HG03095 (cell line): ENCODE measurements around the gene ELL2.
"Not testable (repeated sequence)": the region's sequence is repeated elsewhere in the genome, so short reads cannot be mapped to it uniquely, and the experiment has no call there.

ENCODE experiments used
- ATAC-seq: cut with Tn5 transposase; IDR thresholded peaks from one replicate; pipeline ENCODE4 v1.9.1; 2021; ENCODE audit warnings: moderate library complexity; ENCODE audit not compliant: unreplicated experiment

ELL2 gene

DNA sequence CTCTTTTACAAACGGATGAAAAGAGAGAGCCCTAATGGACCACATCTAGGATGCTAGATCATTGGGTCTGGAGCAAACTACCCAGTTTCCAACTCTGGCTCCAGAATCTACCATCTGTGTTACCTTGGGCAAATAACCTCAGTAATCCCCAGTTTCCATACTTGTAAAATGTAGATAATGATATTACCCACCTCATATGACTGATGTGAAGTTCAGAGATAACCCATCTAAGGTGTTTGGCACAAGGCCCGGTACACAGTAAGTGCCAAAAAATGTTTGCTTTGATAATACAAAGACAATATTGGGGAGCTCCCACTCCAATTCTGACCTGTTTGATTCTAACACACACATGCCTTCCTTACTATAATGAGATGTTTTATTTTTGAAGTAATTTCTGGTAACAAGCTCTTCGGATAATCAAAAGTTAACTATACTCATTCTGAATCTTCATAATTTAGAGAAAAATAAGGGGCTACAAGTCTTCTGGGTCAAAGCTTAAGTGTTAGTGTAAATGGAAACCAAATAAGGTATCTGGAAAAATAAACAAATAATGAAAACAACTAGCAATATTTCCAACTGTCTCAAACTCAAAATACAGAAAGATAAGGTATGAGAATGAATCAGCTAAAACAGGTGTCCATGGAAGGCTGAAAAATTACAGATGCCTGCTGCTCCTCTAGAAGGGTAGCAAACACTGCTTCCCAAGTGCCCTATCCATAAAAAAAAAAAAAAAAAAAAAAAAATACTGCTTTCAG, 30.4 kb downstream of the ELL2 start:
- no peak for ATAC-seq

DNA sequence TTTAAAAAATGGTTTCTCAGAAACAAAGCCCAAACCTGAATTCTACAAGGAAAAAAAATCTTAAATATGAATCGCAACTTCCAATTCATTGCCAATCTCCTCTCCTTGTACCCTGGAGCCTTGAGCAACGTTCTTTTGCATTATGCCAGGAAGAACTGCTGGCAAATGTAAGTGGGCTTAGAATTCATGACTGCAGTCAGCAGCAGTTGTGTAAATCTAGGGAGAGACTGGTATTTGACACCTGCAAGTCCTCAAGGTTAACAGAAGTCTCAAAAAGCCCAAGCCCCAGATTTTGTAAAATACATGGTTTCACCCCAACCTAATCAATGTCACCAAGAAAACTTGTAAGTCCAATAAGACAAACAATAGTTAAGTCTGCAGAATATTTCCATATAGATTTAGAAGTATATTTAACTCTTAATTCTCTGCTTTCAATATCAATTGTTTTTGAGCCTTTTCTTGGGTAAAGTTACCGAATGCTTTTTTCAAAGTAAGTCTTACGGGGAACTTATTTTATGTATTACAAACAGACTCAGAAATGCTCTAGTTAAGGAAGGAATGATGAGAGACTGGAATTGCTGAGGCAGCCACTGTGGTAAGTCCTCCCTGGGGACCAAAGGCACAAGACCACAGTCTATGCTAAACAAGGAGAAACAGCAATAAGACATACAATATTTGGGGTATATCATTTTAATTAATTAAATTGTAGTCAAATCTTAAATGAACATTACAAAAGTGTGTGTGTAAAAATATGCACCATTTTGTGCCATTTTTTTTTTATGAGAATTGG, 31.3 kb downstream of the ELL2 start:
- ATAC-seq: no peak

GRCh38 chr5:95928724-95929253, 32.9 kb downstream of the ELL2 start:
- ATAC-seq: no peak

DNA sequence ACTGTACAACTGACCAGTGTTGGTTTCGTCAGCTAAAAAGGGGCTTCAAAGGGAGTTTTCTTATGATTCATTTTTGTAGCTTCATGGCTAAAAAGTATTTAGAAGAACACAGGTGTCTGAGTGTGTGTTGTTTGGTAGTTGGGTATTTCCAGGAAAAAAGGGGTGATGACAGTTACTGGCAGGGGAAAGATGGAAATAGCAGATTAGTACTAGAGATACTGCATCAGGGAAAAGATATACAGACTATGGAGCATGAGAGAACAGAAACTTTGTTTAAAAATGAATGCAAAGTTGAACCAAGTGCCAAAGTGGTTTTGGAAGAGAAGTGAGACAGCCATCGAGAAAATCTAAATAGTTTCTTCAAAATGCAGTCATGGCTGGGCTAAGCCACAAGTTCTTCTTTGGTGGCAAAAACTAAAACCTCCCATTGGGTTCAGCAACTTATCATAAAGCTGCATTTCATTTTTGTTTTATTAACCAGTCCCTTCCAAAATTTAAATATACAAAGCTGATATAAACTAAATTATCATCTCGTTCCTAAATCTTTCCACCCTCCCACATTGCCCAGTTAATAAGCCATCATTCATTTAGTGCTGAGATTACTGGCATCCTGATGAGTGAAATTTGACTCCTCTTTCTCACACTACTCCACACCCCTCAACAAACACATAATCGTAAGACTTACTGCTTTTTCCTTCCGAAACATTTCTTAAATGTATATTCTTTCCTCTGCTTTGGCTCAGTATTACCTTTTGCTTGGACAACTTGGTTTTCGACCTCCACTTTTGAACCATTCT, 33.5 kb downstream of the ELL2 start:
- peak; percentile 53 for ATAC-seq

DNA sequence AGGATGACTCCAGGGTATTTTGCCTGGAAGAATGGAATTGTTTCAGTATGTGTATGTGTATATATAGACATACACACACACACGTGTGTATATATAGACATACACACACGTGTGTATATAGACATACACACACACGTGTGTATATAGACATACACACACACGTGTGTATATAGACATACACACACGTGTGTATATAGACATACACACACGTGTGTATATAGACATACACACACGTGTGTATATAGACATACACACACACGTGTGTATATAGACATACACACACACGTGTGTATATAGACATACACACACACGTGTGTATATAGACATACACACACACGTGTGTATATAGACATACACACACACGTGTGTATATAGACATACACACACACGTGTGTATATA, 34.4 kb downstream of the ELL2 start:
- ATAC-seq: not testable (repeated sequence)

GRCh38 chr5:95925939-95926338, 35.7 kb downstream of the ELL2 start:
- peak; percentile 54 for ATAC-seq

GRCh38 chr5:95925378-95925744, 36.3 kb downstream of the ELL2 start:
- ATAC-seq: no peak

DNA sequence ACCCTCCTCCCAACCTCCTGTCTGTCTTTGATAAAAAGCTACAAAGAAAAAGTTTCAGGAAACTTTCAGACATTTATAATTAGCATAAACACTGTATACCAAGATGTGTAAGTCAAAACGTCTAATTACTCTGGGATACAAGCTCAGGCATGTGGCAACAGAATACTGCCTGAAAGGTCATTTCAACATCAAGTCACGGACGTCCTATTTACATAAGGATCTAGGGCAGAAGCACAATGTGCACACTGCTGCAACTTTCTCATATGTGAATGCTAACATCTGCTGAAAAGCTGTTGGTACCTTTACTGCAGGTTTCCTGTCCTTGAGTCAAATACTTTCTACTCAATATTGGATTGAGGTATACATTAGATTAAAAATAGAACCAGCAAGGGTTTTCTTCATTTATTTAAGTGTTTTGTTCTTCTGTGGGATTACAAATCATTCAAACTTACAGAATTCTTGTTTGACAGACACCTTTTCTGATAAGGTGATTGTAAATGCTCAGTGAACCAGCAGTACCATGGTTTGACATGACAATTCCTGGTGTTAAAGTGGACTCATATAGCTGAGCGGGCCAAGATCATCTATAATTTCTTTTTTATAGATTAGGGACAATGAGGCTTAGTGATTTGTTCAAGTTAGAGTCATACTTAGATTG, 36.8 kb downstream of the ELL2 start:
- peak; percentile 19 for ATAC-seq

- ATAC-seq: peak; percentile 36
Measured at GRCh38 chr5:95923918-95924544, 37.6 kb downstream of the ELL2 start.

DNA sequence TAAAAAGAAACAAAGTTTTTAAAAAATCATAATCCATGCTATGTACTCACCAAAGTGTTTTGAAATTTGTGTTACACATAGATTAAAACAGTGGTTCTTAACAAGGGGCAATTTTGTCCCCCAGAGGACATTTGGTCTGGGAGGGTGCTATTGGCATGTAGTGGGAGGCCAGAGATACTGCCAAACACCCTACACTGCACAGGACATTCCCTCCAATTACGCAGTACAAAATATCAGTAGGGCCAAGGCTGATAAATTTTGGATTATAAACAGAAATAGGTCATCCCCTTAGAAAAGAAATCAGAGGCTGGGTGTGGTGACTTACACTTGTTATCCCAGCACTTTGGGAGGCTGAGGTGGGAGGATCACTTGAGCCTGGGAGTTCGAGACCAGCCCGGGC, 38.9 kb downstream of the ELL2 start:
- ATAC-seq: no peak

DNA sequence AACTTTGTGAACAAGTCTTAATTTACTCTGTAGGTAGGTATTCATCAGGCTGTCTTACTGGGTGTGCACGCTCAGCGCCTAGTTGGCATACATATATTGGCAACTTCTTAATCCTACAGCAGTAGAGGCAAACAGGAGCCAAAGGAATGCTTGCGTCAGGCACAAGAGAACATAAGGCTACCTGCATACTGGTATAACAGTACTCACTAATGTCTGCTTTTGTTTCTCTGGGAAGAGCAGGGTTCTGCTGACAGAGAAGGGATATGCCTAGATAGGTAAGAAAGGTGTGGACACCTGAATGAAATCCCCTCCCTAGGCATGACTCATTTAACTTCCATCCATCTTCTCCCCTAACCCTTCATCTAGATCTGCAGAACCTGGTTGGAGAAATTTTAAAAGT, 40.1 kb downstream of the ELL2 start:
- no peak for ATAC-seq

DNA sequence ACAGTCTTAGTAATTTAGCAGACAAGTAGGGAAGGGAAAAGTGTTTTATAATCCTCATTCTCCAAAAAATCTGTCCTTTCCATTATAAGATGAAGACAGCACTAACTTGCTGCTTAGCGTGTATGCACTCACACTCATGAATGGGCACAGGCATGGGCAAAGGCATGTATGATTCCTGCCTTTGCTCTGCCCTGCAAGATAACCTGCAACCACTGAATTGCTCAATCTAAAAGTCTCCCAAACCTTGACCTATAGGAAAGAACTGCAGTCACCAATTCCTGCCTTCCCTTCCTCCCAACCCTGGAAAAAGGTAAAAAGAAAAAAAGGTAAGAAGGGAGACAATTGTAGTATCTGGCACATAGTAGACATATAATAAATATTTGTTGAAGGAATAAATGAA, 40.8 kb downstream of the ELL2 start:
- ATAC-seq: no peak

- no peak for ATAC-seq
Measured at GRCh38 chr5:95919658-95920057, 42.0 kb downstream of the ELL2 start.

GRCh38 chr5:95918421-95919006, 43.1 kb downstream of the ELL2 start:
- no peak for ATAC-seq

- no peak for ATAC-seq
Measured at GRCh38 chr5:95917207-95917606, 44.4 kb downstream of the ELL2 start.

DNA sequence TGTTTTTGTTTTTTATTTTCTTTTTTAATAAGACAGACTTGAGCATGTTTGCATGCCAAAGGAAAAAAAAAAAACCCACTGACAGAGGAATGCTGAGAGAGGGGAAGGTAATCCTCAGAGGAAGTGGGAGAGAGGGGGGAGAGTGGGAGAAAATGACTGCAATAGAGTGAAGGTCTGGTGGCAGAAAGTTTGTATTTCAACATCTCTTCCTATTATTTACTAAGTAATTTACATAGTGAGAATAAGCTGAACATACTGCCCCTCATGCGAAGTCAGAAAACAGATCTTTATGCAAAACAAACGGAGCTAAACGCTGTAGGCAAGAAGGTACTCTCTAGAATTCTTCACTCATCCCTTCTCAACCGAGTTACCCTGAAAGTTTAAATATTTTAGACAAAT, 45.0 kb downstream of the ELL2 start:
- no peak for ATAC-seq

- peak; percentile 62 for ATAC-seq
Measured at GRCh38 chr5:95915999-95916686, 45.5 kb downstream of the ELL2 start.

- ATAC-seq: no peak
Measured at GRCh38 chr5:95913663-95914062, 48.0 kb downstream of the ELL2 start.

DNA sequence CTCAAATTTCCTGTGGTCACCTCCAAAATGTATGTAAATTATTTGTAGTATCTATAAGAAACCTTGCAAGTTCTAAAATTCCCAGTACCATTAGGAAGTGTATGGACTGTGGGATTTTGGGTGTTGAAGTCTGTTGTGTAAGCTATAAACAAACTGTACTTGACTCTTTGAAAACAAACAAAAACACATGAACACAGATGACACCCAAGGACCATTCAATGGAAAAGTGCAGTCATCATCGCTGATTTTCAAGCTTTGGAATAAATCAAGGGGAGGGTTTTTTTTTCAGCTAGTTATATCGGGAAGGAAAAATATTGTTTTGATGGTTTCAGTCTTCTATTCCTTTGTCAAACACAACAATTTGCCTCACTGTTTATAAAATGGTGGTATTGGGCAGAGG, 49.6 kb downstream of the ELL2 start:
- ATAC-seq: no peak
